ENCODE data around the gene PSME3IP1. TPM values are rescaled to one million over a fixed set of nuclear protein-coding genes. Genes with fewer than 3 reads are reported as not detected.

PSME3IP1 gene
- total RNA-seq, 1 experiment from 2014 or later = 104 TPM

DNA sequence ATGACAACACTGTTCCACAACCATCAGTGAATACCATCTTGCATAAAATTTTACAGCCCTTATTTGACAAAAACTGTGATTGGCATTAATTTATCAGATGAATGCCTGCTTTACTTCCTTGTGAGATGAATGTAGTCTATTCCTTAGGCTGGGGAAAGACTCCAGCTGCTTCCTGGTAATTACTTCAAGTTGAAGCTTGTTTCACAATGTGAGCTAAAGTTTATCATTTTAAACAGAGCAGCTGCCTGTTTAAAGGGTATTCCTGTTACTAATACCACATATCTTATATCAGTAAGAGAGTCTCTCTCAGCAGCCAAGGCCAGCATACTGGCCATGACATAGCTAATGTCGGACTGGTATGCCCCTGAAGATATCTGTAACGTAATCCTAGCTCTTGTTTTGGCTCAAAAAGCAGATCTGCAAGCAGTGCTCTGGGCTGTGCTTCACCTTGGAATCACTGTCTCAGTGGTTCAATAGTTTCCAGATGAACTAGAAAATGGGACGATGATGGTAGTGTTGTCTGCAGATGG lies 46.0 kb upstream of the PSME3IP1 start:
- TF ChIP-seq TEAD1 (CRISPR knock-in tag; IDR thresholded peaks at IDR 0.05) = no peak
- no peak for TF ChIP-seq ELF4 (CRISPR knock-in tag; IDR thresholded peaks at IDR 0.05; ENCODE audit: low read depth)
- TF ChIP-seq, protein P1, sequence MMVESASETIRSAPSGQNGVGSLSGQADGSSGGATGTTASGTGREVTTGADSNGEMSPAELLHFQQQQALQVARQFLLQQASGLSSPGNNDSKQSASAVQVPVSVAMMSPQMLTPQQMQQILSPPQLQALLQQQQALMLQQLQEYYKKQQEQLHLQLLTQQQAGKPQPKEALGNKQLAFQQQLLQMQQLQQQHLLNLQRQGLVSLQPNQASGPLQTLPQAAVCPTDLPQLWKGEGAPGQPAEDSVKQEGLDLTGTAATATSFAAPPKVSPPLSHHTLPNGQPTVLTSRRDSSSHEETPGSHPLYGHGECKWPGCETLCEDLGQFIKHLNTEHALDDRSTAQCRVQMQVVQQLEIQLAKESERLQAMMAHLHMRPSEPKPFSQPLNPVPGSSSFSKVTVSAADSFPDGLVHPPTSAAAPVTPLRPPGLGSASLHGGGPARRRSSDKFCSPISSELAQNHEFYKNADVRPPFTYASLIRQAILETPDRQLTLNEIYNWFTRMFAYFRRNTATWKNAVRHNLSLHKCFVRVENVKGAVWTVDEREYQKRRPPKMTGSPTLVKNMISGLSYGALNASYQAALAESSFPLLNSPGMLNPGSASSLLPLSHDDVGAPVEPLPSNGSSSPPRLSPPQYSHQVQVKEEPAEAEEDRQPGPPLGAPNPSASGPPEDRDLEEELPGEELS (CRISPR knock-in tag; IDR thresholded peaks at IDR 0.05) = no peak
- TF ChIP-seq, protein P2, sequence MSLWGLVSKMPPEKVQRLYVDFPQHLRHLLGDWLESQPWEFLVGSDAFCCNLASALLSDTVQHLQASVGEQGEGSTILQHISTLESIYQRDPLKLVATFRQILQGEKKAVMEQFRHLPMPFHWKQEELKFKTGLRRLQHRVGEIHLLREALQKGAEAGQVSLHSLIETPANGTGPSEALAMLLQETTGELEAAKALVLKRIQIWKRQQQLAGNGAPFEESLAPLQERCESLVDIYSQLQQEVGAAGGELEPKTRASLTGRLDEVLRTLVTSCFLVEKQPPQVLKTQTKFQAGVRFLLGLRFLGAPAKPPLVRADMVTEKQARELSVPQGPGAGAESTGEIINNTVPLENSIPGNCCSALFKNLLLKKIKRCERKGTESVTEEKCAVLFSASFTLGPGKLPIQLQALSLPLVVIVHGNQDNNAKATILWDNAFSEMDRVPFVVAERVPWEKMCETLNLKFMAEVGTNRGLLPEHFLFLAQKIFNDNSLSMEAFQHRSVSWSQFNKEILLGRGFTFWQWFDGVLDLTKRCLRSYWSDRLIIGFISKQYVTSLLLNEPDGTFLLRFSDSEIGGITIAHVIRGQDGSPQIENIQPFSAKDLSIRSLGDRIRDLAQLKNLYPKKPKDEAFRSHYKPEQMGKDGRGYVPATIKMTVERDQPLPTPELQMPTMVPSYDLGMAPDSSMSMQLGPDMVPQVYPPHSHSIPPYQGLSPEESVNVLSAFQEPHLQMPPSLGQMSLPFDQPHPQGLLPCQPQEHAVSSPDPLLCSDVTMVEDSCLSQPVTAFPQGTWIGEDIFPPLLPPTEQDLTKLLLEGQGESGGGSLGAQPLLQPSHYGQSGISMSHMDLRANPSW (CRISPR knock-in tag; conservative IDR thresholded peaks at IDR 0.05; ENCODE audit: low read depth) = no peak
- no peak for TF ChIP-seq JAZF1 (CRISPR knock-in tag; IDR thresholded peaks at IDR 0.05)
- TF ChIP-seq, protein P3, sequence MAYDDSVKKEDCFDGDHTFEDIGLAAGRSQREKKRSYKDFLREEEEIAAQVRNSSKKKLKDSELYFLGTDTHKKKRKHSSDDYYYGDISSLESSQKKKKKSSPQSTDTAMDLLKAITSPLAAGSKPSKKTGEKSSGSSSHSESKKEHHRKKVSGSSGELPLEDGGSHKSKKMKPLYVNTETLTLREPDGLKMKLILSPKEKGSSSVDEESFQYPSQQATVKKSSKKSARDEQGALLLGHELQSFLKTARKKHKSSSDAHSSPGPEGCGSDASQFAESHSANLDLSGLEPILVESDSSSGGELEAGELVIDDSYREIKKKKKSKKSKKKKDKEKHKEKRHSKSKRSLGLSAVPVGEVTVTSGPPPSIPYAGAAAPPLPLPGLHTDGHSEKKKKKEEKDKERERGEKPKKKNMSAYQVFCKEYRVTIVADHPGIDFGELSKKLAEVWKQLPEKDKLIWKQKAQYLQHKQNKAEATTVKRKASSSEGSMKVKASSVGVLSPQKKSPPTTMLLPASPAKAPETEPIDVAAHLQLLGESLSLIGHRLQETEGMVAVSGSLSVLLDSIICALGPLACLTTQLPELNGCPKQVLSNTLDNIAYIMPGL (CRISPR knock-in tag; IDR thresholded peaks at IDR 0.05) = no peak
- no peak for TF ChIP-seq CREM (CRISPR knock-in tag; IDR thresholded peaks at IDR 0.05)
- TF ChIP-seq ZNF121 (CRISPR knock-in tag; IDR thresholded peaks at IDR 0.05) = no peak
- no peak for TF ChIP-seq GTF2I (CRISPR knock-in tag; conservative IDR thresholded peaks at IDR 0.05)
- TF ChIP-seq ETV6 (CRISPR knock-in tag; IDR thresholded peaks at IDR 0.05) = no peak
- TF ChIP-seq, protein P4, sequence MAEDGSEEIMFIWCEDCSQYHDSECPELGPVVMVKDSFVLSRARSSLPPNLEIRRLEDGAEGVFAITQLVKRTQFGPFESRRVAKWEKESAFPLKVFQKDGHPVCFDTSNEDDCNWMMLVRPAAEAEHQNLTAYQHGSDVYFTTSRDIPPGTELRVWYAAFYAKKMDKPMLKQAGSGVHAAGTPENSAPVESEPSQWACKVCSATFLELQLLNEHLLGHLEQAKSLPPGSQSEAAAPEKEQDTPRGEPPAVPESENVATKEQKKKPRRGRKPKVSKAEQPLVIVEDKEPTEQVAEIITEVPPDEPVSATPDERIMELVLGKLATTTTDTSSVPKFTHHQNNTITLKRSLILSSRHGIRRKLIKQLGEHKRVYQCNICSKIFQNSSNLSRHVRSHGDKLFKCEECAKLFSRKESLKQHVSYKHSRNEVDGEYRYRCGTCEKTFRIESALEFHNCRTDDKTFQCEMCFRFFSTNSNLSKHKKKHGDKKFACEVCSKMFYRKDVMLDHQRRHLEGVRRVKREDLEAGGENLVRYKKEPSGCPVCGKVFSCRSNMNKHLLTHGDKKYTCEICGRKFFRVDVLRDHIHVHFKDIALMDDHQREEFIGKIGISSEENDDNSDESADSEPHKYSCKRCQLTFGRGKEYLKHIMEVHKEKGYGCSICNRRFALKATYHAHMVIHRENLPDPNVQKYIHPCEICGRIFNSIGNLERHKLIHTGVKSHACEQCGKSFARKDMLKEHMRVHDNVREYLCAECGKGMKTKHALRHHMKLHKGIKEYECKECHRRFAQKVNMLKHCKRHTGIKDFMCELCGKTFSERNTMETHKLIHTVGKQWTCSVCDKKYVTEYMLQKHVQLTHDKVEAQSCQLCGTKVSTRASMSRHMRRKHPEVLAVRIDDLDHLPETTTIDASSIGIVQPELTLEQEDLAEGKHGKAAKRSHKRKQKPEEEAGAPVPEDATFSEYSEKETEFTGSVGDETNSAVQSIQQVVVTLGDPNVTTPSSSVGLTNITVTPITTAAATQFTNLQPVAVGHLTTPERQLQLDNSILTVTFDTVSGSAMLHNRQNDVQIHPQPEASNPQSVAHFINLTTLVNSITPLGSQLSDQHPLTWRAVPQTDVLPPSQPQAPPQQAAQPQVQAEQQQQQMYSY (CRISPR knock-in tag; IDR thresholded peaks at IDR 0.05) = no peak
- DNase-seq (ENCODE audit: low spot score) = no peak
- H3K27me3 Mint-ChIP-seq (ENCODE audit: low read depth) = no peaks in the 10 kb centered on the region
- peaks cover 55% of the 10 kb centered on the region for H3K36me3 Mint-ChIP-seq
- H3K9me3 Mint-ChIP-seq = no peaks in the 10 kb centered on the region
- H3K27ac Mint-ChIP-seq = no peak overlapping the region
- ChIA-PET POLR2A (no interaction called here), CTCF (interaction anchor here (0.6 kb wide), 1 partner anchor 289 kb away, joined by 5 read pairs; no protein-coding TSS in a partner anchor)
- no peak for ATAC-seq
- H3K4me3 Mint-ChIP-seq = no peak overlapping the region
- no peaks in the 10 kb centered on the region for H3K4me1 Mint-ChIP-seq

DNA sequence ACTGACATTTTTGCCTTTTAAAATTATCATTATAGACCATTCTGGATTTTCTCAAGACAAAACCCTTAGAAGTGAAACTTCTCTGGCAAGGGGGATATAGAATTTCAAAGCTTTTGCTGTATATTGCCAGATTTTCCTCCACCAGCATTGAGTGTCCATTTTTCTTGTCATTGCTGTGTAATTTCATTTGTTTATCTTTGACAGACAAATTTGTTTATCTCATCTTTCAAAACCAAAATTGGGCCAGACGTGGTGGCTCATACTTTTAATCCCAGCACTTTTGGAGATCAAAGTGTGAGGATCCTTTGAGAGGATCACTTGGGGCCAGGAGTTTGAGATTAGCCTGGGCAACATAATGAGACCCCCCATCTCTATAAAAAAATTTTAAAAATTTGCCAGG lies 43.2 kb upstream of the PSME3IP1 start:
- TF ChIP-seq, protein P5, sequence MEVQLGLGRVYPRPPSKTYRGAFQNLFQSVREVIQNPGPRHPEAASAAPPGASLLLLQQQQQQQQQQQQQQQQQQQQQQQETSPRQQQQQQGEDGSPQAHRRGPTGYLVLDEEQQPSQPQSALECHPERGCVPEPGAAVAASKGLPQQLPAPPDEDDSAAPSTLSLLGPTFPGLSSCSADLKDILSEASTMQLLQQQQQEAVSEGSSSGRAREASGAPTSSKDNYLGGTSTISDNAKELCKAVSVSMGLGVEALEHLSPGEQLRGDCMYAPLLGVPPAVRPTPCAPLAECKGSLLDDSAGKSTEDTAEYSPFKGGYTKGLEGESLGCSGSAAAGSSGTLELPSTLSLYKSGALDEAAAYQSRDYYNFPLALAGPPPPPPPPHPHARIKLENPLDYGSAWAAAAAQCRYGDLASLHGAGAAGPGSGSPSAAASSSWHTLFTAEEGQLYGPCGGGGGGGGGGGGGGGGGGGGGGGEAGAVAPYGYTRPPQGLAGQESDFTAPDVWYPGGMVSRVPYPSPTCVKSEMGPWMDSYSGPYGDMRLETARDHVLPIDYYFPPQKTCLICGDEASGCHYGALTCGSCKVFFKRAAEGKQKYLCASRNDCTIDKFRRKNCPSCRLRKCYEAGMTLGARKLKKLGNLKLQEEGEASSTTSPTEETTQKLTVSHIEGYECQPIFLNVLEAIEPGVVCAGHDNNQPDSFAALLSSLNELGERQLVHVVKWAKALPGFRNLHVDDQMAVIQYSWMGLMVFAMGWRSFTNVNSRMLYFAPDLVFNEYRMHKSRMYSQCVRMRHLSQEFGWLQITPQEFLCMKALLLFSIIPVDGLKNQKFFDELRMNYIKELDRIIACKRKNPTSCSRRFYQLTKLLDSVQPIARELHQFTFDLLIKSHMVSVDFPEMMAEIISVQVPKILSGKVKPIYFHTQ (CRISPR knock-in tag; IDR thresholded peaks at IDR 0.05) = no peak
- TF ChIP-seq, protein P6, sequence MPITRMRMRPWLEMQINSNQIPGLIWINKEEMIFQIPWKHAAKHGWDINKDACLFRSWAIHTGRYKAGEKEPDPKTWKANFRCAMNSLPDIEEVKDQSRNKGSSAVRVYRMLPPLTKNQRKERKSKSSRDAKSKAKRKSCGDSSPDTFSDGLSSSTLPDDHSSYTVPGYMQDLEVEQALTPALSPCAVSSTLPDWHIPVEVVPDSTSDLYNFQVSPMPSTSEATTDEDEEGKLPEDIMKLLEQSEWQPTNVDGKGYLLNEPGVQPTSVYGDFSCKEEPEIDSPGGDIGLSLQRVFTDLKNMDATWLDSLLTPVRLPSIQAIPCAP (CRISPR knock-in tag; IDR thresholded peaks at IDR 0.05) = no peak
- TF ChIP-seq, protein P7, sequence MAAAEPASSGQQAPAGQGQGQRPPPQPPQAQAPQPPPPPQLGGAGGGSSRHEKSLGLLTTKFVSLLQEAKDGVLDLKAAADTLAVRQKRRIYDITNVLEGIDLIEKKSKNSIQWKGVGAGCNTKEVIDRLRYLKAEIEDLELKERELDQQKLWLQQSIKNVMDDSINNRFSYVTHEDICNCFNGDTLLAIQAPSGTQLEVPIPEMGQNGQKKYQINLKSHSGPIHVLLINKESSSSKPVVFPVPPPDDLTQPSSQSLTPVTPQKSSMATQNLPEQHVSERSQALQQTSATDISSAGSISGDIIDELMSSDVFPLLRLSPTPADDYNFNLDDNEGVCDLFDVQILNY (CRISPR knock-in tag; IDR thresholded peaks at IDR 0.05) = no peak
- no peak for TF ChIP-seq EMX1 (CRISPR knock-in tag; IDR thresholded peaks at IDR 0.05)
- TF ChIP-seq ELF4 (CRISPR knock-in tag; IDR thresholded peaks at IDR 0.05; ENCODE audit: low read depth) = no peak
- no peak for DNase-seq (ENCODE audit: low spot score)
- peaks cover 62% of the 10 kb centered on the region for H3K36me3 Mint-ChIP-seq
- POLR2A ChIA-PET = no interaction called here
- no peaks in the 10 kb centered on the region for H3K9me3 Mint-ChIP-seq
- ATAC-seq = no peak
- no peak overlapping the region for H3K27ac Mint-ChIP-seq
- no peaks in the 10 kb centered on the region for H3K27me3 Mint-ChIP-seq (ENCODE audit: low read depth)
- CTCF ChIA-PET = no interaction called here
- no peaks in the 10 kb centered on the region for H3K4me1 Mint-ChIP-seq
- no peak overlapping the region for H3K4me3 Mint-ChIP-seq
